ENCODE results near the gene PDZD2. TPM values are rescaled to one million over a fixed set of nuclear protein-coding genes. Genes with fewer than 3 reads are reported as not detected.

Gene PDZD2
- total RNA-seq, 2 experiments from 2014 or later: 1.3 to 1.8 TPM

DNA sequence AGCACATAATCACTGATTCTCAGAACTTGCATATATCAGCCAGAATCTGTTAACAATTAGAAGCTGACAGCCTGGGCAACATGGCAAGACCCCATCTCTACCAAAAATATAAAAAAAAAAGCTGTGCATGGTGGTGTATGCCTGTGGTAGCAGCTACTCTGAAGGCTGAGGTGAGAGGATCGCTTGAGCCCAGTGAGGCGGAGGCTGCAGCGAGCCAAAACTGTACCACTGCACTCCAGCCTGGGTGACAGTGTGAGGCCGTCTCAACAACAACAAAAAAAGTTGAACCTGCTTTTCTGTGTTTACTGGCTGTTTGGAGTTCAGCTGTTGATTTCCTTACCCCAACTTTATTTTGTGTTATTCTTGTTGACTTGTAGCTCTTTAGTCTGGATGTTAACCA lies 468.4 kb downstream of the PDZD2 start:
- H3K4me1 Mint-ChIP-seq (ENCODE audit: low read depth): no peaks in the 10 kb centered on the region
- POLR2A ChIA-PET: no interaction called here
- intact Hi-C loops (cut with DNase I, micrococcal nuclease): no loop called here

DNA sequence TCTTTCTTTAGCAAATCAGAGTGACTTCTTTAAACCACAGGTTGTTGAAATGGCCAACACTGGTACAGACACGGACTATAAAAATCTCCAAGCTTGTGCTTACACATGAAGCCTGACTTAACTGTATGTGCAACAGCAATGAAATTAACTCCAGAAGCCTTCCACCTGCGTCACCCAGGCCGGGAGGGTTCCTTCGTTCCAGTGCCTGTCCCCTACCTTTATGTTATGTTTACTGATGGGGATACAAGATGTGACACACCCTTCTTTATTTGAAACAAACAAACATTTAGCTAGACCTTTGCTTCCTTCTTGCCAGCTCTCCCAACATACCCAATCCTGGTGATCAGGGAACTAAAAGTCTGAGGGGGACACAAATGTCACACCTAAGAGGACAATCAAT lies 469.2 kb downstream of the PDZD2 start:
- no peaks in the 10 kb centered on the region for H3K9me3 ChIP-seq (ENCODE audit: control insufficient read depth in 1 of 2, insufficient read depth in 1 of 2, low read length in 2 of 2)
- peak overlapping the region; percentile 59 for H3K27ac Mint-ChIP-seq
- ChIA-PET POLR2A (interaction anchor here (0.6 kb wide), 1 partner anchor 52 kb away, joined by 3 read pairs; no protein-coding TSS in a partner anchor), CTCF (no interaction called here)
- H3K9me3 Mint-ChIP-seq: no peaks in the 10 kb centered on the region
- ATAC-seq (ENCODE audit: poor library complexity) (no peak), DNase-seq (no peak)
- TF ChIP-seq, protein P1, sequence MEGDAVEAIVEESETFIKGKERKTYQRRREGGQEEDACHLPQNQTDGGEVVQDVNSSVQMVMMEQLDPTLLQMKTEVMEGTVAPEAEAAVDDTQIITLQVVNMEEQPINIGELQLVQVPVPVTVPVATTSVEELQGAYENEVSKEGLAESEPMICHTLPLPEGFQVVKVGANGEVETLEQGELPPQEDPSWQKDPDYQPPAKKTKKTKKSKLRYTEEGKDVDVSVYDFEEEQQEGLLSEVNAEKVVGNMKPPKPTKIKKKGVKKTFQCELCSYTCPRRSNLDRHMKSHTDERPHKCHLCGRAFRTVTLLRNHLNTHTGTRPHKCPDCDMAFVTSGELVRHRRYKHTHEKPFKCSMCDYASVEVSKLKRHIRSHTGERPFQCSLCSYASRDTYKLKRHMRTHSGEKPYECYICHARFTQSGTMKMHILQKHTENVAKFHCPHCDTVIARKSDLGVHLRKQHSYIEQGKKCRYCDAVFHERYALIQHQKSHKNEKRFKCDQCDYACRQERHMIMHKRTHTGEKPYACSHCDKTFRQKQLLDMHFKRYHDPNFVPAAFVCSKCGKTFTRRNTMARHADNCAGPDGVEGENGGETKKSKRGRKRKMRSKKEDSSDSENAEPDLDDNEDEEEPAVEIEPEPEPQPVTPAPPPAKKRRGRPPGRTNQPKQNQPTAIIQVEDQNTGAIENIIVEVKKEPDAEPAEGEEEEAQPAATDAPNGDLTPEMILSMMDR (IDR thresholded peaks at IDR 0.05): no peak
- no peak overlapping the region for H3K4me3 Mint-ChIP-seq
- H3K4me3 ChIP-seq (ENCODE audit: low read length): no peak overlapping the region
- intact Hi-C loops (cut with DNase I, micrococcal nuclease): no loop called here
- H3K27me3 Mint-ChIP-seq: no peaks in the 10 kb centered on the region
- H3K36me3 Mint-ChIP-seq (ENCODE audit: low read depth): peaks cover 74% of the 10 kb centered on the region
- no peaks in the 10 kb centered on the region for H3K4me1 ChIP-seq (ENCODE audit: insufficient read depth, low read length)
- no peaks in the 10 kb centered on the region for H3K27me3 ChIP-seq (ENCODE audit: control insufficient read depth in 1 of 2, insufficient read depth in 2 of 2, low read length in 2 of 2)
- no peaks in the 10 kb centered on the region for H3K4me1 Mint-ChIP-seq (ENCODE audit: low read depth)
- no peak overlapping the region for H3K27ac ChIP-seq (ENCODE audit: low read depth in 1 of 2, low read length in 2 of 2)
- peaks cover 65% of the 10 kb centered on the region for H3K36me3 ChIP-seq (ENCODE audit: insufficient read depth, low read length)

More for the DNA sequence above, 468.4 kb downstream of the PDZD2 start:
- H3K27ac ChIP-seq (ENCODE audit: low read depth in 1 of 2, low read length in 2 of 2): no peak overlapping the region
- CTCF ChIA-PET: interaction anchor here (0.6 kb wide), 1 partner anchor 16 kb away, joined by 3 read pairs; no protein-coding TSS in a partner anchor
- no peaks in the 10 kb centered on the region for H3K9me3 Mint-ChIP-seq
- TF ChIP-seq, protein P1 (IDR thresholded peaks at IDR 0.05): no peak
- H3K36me3 Mint-ChIP-seq (ENCODE audit: low read depth): peaks cover 76% of the 10 kb centered on the region
- H3K27ac Mint-ChIP-seq: no peak overlapping the region
- H3K4me1 ChIP-seq (ENCODE audit: insufficient read depth, low read length): no peaks in the 10 kb centered on the region
- ATAC-seq (ENCODE audit: poor library complexity) (no peak), DNase-seq (no peak)
- H3K4me3 ChIP-seq (ENCODE audit: low read length): no peak overlapping the region
- no peaks in the 10 kb centered on the region for H3K27me3 ChIP-seq (ENCODE audit: control insufficient read depth in 1 of 2, insufficient read depth in 2 of 2, low read length in 2 of 2)
- no peaks in the 10 kb centered on the region for H3K27me3 Mint-ChIP-seq
- no peaks in the 10 kb centered on the region for H3K9me3 ChIP-seq (ENCODE audit: control insufficient read depth in 1 of 2, insufficient read depth in 1 of 2, low read length in 2 of 2)
- peaks cover 64% of the 10 kb centered on the region for H3K36me3 ChIP-seq (ENCODE audit: insufficient read depth, low read length)
- no peak overlapping the region for H3K4me3 Mint-ChIP-seq

DNA sequence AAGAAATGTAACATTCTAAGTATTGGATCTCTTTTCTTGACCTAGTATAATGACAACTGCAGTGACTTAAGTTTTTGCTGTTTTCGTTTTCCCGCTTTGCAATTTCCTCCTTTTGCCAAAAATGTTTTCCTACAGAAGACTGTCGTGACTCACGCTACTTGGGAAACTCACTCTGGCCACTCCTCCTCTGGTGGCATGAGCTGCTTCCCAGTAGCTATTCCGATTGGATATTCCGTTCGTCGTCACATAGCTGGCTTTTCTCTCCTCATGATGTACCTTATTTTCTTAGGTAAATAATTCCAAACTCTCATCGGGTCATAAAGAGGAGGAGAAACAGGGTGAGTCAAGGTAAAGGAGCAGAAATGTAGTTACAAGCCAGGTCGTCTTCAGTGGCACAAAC lies 470.3 kb downstream of the PDZD2 start:
- Mint-ChIP-seq H3K36me3 (ENCODE audit: low read depth) (peaks cover 67% of the 10 kb centered on the region), H3K4me3 (no peak overlapping the region), H3K9me3 (no peaks in the 10 kb centered on the region), H3K27ac (no peak overlapping the region), H3K27me3 (no peaks in the 10 kb centered on the region), H3K4me1 (ENCODE audit: low read depth) (no peaks in the 10 kb centered on the region)
- no peaks in the 10 kb centered on the region for H3K4me1 ChIP-seq (ENCODE audit: insufficient read depth, low read length)
- no peaks in the 10 kb centered on the region for H3K9me3 ChIP-seq (ENCODE audit: control insufficient read depth in 1 of 2, insufficient read depth in 1 of 2, low read length in 2 of 2)
- CTCF ChIA-PET: no interaction called here
- no peak for DNase-seq
- TF ChIP-seq, protein P1 (IDR thresholded peaks at IDR 0.05): no peak
- H3K4me3 ChIP-seq (ENCODE audit: low read length): no peak overlapping the region
- no peaks in the 10 kb centered on the region for H3K27me3 ChIP-seq (ENCODE audit: control insufficient read depth in 1 of 2, insufficient read depth in 2 of 2, low read length in 2 of 2)
- no peak for ATAC-seq (ENCODE audit: poor library complexity)
- H3K27ac ChIP-seq (ENCODE audit: low read depth in 1 of 2, low read length in 2 of 2): no peak overlapping the region
- intact Hi-C loops (cut with DNase I, micrococcal nuclease): no loop called here
- POLR2A ChIA-PET: no interaction called here
- H3K36me3 ChIP-seq (ENCODE audit: insufficient read depth, low read length): peaks cover 64% of the 10 kb centered on the region
